Tibial artery (tissue), 4 donors: Measurements from ENCODE around the gene MTTP.
A peak's percentile ranks its signal among the peaks of the same experiment; 100 is the strongest.

ENCODE experiments used
- DNase-seq, 2 donors: peaks; one replicate each; pipeline ENCODE4 v3.0.0-alpha.2; 2019
- H3K27ac ChIP-seq, 2 donors: fragments of 200-600 bp; sonication (generic) in 1 of 2; 1 replicate in 1 of 2; 2 replicates in 1 of 2; pipeline ENCODE4 v1.5.1; 2018 to 2019; ENCODE audit warnings: mild to moderate bottlenecking in 1 of 2
- H3K27me3 ChIP-seq, 2 donors: fragments of 200-600 bp; sonication (generic) in 1 of 2; one replicate each; pipeline versions ENCODE4 v1.5.1 to v1.6.0; 2016 to 2019
- H3K36me3 ChIP-seq, 3 donors: fragments of 200-600 bp; sonication (generic) in 2 of 3; one replicate each; pipeline ENCODE4 v1.5.1; 2016 to 2019; ENCODE audit warnings: mild to moderate bottlenecking in 2 of 3
- H3K4me1 ChIP-seq, 4 donors: fragments of 200-600 bp; sonication (generic) in 2 of 4; 1 replicate in 3 of 4; 2 replicates in 1 of 4; pipeline ENCODE4 v1.5.1; 2016 to 2019
- H3K4me3 ChIP-seq, 2 donors: fragments of 200-600 bp; sonication (generic) in 1 of 2; 1 replicate in 1 of 2; 2 replicates in 1 of 2; pipeline ENCODE4 v1.5.1; 2018 to 2019; ENCODE audit warnings: mild to moderate bottlenecking in 2 of 2
- H3K9me3 ChIP-seq, 3 donors: fragments of 200-600 bp; sonication (generic) in 1 of 3; one replicate each; pipeline ENCODE4 v1.5.1; 2016 to 2019
- CTCF ChIP-seq, 2 experiments: fragments of 200-600 bp in 1 of 2; fragments of 450-650 bp in 1 of 2; IDR thresholded peaks; one replicate each; pipeline ENCODE4 v1.5.1; 2017 to 2019; ENCODE audit warnings: antibody characterized with exemption in 2 of 2, mild to moderate bottlenecking in 1 of 2, moderate library complexity in 1 of 2
- intact Hi-C: fragments of 100-400 bp; cut with DNase I; formaldehyde crosslinking; loops from one replicate; pipeline ENCODE4 v1.15.0; 2023; ENCODE audit warnings: low total_unique reads

Gene MTTP

GRCh38 chr4:99655308-99656081 lies 80.9 kb downstream of the MTTP start:
- no peaks in the 10 kb centered on the region for H3K36me3 ChIP-seq
- H3K9me3 ChIP-seq: no peaks in the 10 kb centered on the region
- H3K27ac ChIP-seq: peak overlapping the region; percentile 30 to 60
- H3K4me3 ChIP-seq: no peak overlapping the region
- peak; percentile 65 to 87 for DNase-seq
- peaks cover 0 to 24% (median 21%) of the 10 kb centered on the region in 4 donors for H3K4me1 ChIP-seq
- H3K27me3 ChIP-seq: no peaks in the 10 kb centered on the region
- intact Hi-C loops: loop anchor here (10.0 kb wide), 1 partner anchor 91 kb away; the partner anchor contains the start of gene TRMT10A
- TF ChIP-seq CTCF (IDR thresholded peaks at IDR 0.05): no peak

- intact Hi-C loops: loop anchor here (10.0 kb wide), 1 partner anchor 93 kb away; the partner anchor contains the start of gene TRMT10A
- H3K27ac ChIP-seq: no peak within 1 kb of the TSS
These were observed 83.2 kb downstream of the MTTP start, which contains the start of gene C4orf54 for GRCh38 chr4:99657798-99658197. Gene C4orf54, minus strand, starts transcription at chr4:99657828. Its CDS starts 3,180 bp downstream, at chr4:99654648.

GRCh38 chr4:99658666-99659065 lies 84.0 kb downstream of the MTTP start:
- DNase-seq: no peak

More at GRCh38 chr4:99657798-99658197, 83.2 kb downstream of the MTTP start, which contains the start of gene C4orf54:
- Histone ChIP-seq H3K36me3 (no peaks in the 10 kb centered on the region), H3K9me3 (no peaks in the 10 kb centered on the region), H3K4me3 (no peak within 1 kb of the TSS), H3K4me1 (peaks cover 0 to 24% (median 21%) of the 10 kb centered on the region in 4 donors), H3K27me3 (no peaks in the 10 kb centered on the region)
- TF ChIP-seq CTCF (IDR thresholded peaks at IDR 0.05): no peak
- DNase-seq: no peak

GRCh38 chr4:99661907-99662306 lies 87.3 kb downstream of the MTTP start:
- no peaks in the 10 kb centered on the region for H3K36me3 ChIP-seq
- intact Hi-C loops: no loop called here
- no peak for TF ChIP-seq CTCF (IDR thresholded peaks at IDR 0.05)

More at GRCh38 chr4:99658666-99659065, 84.0 kb downstream of the MTTP start:
- Histone ChIP-seq H3K36me3 (no peaks in the 10 kb centered on the region), H3K4me3 (no peak overlapping the region), H3K4me1 (peaks cover 0 to 24% (median 21%) of the 10 kb centered on the region in 4 donors), H3K27ac (no peak overlapping the region), H3K9me3 (no peaks in the 10 kb centered on the region), H3K27me3 (no peaks in the 10 kb centered on the region)
- intact Hi-C loops: loop anchor here (10.0 kb wide), 1 partner anchor 94 kb away; the partner anchor contains the start of gene TRMT10A
- no peak for TF ChIP-seq CTCF (IDR thresholded peaks at IDR 0.05)

GRCh38 chr4:99664716-99665115 lies 90.1 kb downstream of the MTTP start:
- TF ChIP-seq CTCF (IDR thresholded peaks at IDR 0.05): no peak
- H3K27me3 ChIP-seq: no peaks in the 10 kb centered on the region
- no peaks in the 10 kb centered on the region for H3K36me3 ChIP-seq
- intact Hi-C loops: no loop called here
- no peaks in the 10 kb centered on the region for H3K9me3 ChIP-seq
- no peak overlapping the region for H3K27ac ChIP-seq
- H3K4me3 ChIP-seq: no peak overlapping the region
- no peak for DNase-seq
- no peaks in the 10 kb centered on the region for H3K4me1 ChIP-seq

More at GRCh38 chr4:99661907-99662306, 87.3 kb downstream of the MTTP start:
- H3K27ac ChIP-seq: no peak overlapping the region
- H3K27me3 ChIP-seq: no peaks in the 10 kb centered on the region
- no peak overlapping the region for H3K4me3 ChIP-seq
- H3K9me3 ChIP-seq: no peaks in the 10 kb centered on the region
- no peak for DNase-seq
- peaks cover 0 to 4% (median 0%) of the 10 kb centered on the region in 4 donors for H3K4me1 ChIP-seq
